GM12865 (cell line): ENCODE data around the gene MT1E.

Experiments used
- DNase-seq: peaks from one replicate; pipeline ENCODE4 v3.0.0; 2010; ENCODE audit warnings: low read depth
- H3K4me3 ChIP-seq: 2 replicates; pipeline ENCODE4 v1.5.1; 2011; ENCODE audit warnings: mild to moderate bottlenecking, low read depth, low read length, control low read depth
- CTCF ChIP-seq: IDR thresholded peaks from 2 replicates; pipeline ENCODE4 v1.5.1; 2011; ENCODE audit warnings: low read length, control low read depth, low read depth, inconsistent platforms; ENCODE audit not compliant: insufficient read depth; ENCODE audit errors: missing control alignments

MT1E gene

GRCh38 chr16:56645311-56645710 lies 19.7 kb downstream of the MT1E start:
- DNase-seq = no peak
- TF ChIP-seq CTCF = no peak
- H3K4me3 ChIP-seq = no peak overlapping the region

- TF ChIP-seq CTCF = no peak
- H3K4me3 ChIP-seq = no peak overlapping the region
- no peak for DNase-seq
Measured at GRCh38 chr16:56645838-56646237, 20.3 kb downstream of the MT1E start.

GRCh38 chr16:56647641-56648431 lies 22.3 kb downstream of the MT1E start:
- no peak for DNase-seq
- TF ChIP-seq CTCF = no peak
- no peak overlapping the region for H3K4me3 ChIP-seq

GRCh38 chr16:56649271-56649670 lies 23.7 kb downstream of the MT1E start:
- H3K4me3 ChIP-seq = no peak overlapping the region
- no peak for DNase-seq
- TF ChIP-seq CTCF = no peak

- no peak overlapping the region for H3K4me3 ChIP-seq
- TF ChIP-seq CTCF = no peak
- DNase-seq = no peak
Measured at GRCh38 chr16:56649820-56650219, 24.2 kb downstream of the MT1E start.

GRCh38 chr16:56651586-56651985 lies 26.0 kb downstream of the MT1E start, which contains the start of gene MT1B:
MT1B (plus strand) TSS chr16:56651886; CDS start chr16:56651954, 68 bp downstream.
- no peak for DNase-seq
- H3K4me3 ChIP-seq = no peak within 1 kb of the TSS
- TF ChIP-seq CTCF = no peak

GRCh38 chr16:56652600-56652999 lies 27.0 kb downstream of the MT1E start:
- no peak overlapping the region for H3K4me3 ChIP-seq

More at GRCh38 chr16:56652600-56652999, 27.0 kb downstream of the MT1E start:
- no peak for TF ChIP-seq CTCF
- no peak for DNase-seq
